ENCODE data around the gene SLC9A1.

- TF ChIP-seq CTCF (IDR thresholded peaks at IDR 0.05) (no peak), POLR2A (IDR thresholded peaks at IDR 0.05) (no peak)
Observed at GRCh38 chr1:27153549-27153886, 1.4 kb downstream of the SLC9A1 start.
